ENCODE results near the gene DEFB127. TPM values are rescaled to one million over a fixed set of nuclear protein-coding genes. Genes with fewer than 3 reads are reported as not detected.

DEFB127 gene
- polyA plus RNA-seq, 3 donors, result not detected

GRCh38 chr20:164618-165017 is 7.4 kb downstream of the DEFB127 start:
- Mint-ChIP-seq H3K4me1 (no peaks in the 10 kb centered on the region), H3K27ac (no peak overlapping the region), H3K27me3 (ENCODE audit: low read depth in 3 of 3) (peaks cover 4 to 17% (median 7%) of the 10 kb centered on the region in 3 donors), H3K9me3 (peaks cover 0 to 4% (median 0%) of the 10 kb centered on the region in 7 donors), H3K4me3 (no peak overlapping the region), H3K36me3 (no peaks in the 10 kb centered on the region)
- Histone ChIP-seq H3K27ac (ENCODE audit: low read depth in 1 of 2, low read length in 2 of 2) (no peak overlapping the region), H3K36me3 (replicated peaks in 1 of 2; ENCODE audit: control insufficient read depth in 1 of 2, insufficient read depth in 2 of 2, low read length in 2 of 2) (no peaks in the 10 kb centered on the region), H3K4me1 (ENCODE audit: control insufficient read depth in 1 of 2, insufficient read depth in 2 of 2, low read length in 2 of 2) (no peaks in the 10 kb centered on the region), H3K4me3 (replicated peaks in 1 of 3; ENCODE audit: low read depth in 2 of 3, low read length in 3 of 3) (no peak overlapping the region), H3K79me2 (ENCODE audit: insufficient read depth, low read length) (no peaks in the 10 kb centered on the region), H3K9ac (ENCODE audit: insufficient read depth, low read length, poor library complexity, severe bottlenecking) (no peak overlapping the region), H2AFZ (ENCODE audit: insufficient read depth, low read depth, low read length, poor library complexity, severe bottlenecking) (no peak overlapping the region), H4K20me1 (ENCODE audit: insufficient read depth, low read length) (no peaks in the 10 kb centered on the region), H3K27me3 (ENCODE audit: control insufficient read depth in 2 of 2, insufficient read depth in 2 of 2, low read length in 2 of 2) (peaks cover 2 to 5% of the 10 kb centered on the region in 2 donors), H3K9me3 (replicated peaks in 1 of 2; ENCODE audit: control insufficient read depth in 1 of 2, insufficient read depth in 1 of 2, low read length in 2 of 2) (no peaks in the 10 kb centered on the region), H3K4me2 (replicated peaks; ENCODE audit: extremely low read depth, low read length, poor library complexity, severe bottlenecking) (no peak overlapping the region)
- whole genome bisulfite sequencing (ENCODE audit: insufficient coverage), result 87% methylated on average over 3 of the region's 3 CpGs
- no peak for DNase-seq
- intact Hi-C loops (cut with micrococcal nuclease), result no loop called here
- TF ChIP-seq CTCF (IDR thresholded peaks at IDR 0.05), result no peak

GRCh38 chr20:168876-169275 is 11.6 kb downstream of the DEFB127 start:
- H3K4me3 Mint-ChIP-seq, result no peak overlapping the region
- no peaks in the 10 kb centered on the region for H3K4me1 Mint-ChIP-seq
- no peak overlapping the region for H3K27ac Mint-ChIP-seq
- H3K79me2 ChIP-seq (ENCODE audit: insufficient read depth, low read length), result no peaks in the 10 kb centered on the region
- H3K9me3 ChIP-seq (replicated peaks in 1 of 2; ENCODE audit: control insufficient read depth in 1 of 2, insufficient read depth in 1 of 2, low read length in 2 of 2), result no peaks in the 10 kb centered on the region
- H3K27me3 ChIP-seq (ENCODE audit: control insufficient read depth in 2 of 2, insufficient read depth in 2 of 2, low read length in 2 of 2), result peaks cover 2% of the 10 kb centered on the region in 2 donors
- WGBS (ENCODE audit: insufficient coverage), result 81% methylated on average over 2 of the region's 2 CpGs
- H3K27ac ChIP-seq (ENCODE audit: low read depth in 1 of 2, low read length in 2 of 2), result no peak overlapping the region
- peaks cover 6 to 13% (median 7%) of the 10 kb centered on the region in 3 donors for H3K27me3 Mint-ChIP-seq (ENCODE audit: low read depth in 3 of 3)
- no peak overlapping the region for H2AFZ ChIP-seq (ENCODE audit: insufficient read depth, low read depth, low read length, poor library complexity, severe bottlenecking)
- H3K9ac ChIP-seq (ENCODE audit: insufficient read depth, low read length, poor library complexity, severe bottlenecking), result no peak overlapping the region
- H4K20me1 ChIP-seq (ENCODE audit: insufficient read depth, low read length), result no peaks in the 10 kb centered on the region
- TF ChIP-seq CTCF (IDR thresholded peaks at IDR 0.05), result no peak
- no peak overlapping the region for H3K4me3 ChIP-seq (replicated peaks in 1 of 3; ENCODE audit: low read depth in 2 of 3, low read length in 3 of 3)
- no peaks in the 10 kb centered on the region for H3K36me3 ChIP-seq (replicated peaks in 1 of 2; ENCODE audit: control insufficient read depth in 1 of 2, insufficient read depth in 2 of 2, low read length in 2 of 2)
- peaks cover 0 to 4% (median 0%) of the 10 kb centered on the region in 7 donors for H3K9me3 Mint-ChIP-seq
- DNase-seq, result no peak
- H3K4me2 ChIP-seq (replicated peaks; ENCODE audit: extremely low read depth, low read length, poor library complexity, severe bottlenecking), result no peak overlapping the region
- H3K4me1 ChIP-seq (ENCODE audit: control insufficient read depth in 1 of 2, insufficient read depth in 2 of 2, low read length in 2 of 2), result no peaks in the 10 kb centered on the region
- no peaks in the 10 kb centered on the region for H3K36me3 Mint-ChIP-seq
- intact Hi-C loops (cut with micrococcal nuclease), result no loop called here
